HG02571 (cell line): Measurements from ENCODE around the gene PET100.
A peak's percentile ranks its signal among the peaks of the same experiment; 100 is the strongest.

Experiments used
- ATAC-seq: cut with Tn5 transposase; IDR thresholded peaks from one replicate; pipeline ENCODE4 v1.9.1; 2021; ENCODE audit warnings: mild to moderate bottlenecking, moderate library complexity; ENCODE audit not compliant: unreplicated experiment

The PET100 gene

DNA sequence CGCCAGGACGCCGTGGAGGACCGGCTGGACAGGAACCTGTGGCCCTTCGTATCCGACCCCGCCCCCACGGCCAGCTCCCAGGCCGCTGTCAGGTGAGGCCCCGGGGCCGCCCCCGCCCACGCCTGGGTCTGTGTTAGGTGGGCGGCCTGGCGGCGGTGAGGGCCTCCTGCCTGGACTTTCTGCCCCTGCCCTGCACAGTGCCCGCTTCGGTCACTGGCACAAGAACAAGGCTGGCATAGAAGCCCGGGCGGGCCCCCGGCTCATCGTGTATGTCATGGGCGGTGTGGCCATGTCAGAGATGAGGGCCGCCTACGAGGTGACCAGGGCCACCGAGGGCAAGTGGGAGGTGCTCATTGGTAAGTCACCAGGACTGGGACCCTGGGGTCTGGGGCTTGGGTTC is 17.6 kb downstream of the PET100 start:
- no peak for ATAC-seq

DNA sequence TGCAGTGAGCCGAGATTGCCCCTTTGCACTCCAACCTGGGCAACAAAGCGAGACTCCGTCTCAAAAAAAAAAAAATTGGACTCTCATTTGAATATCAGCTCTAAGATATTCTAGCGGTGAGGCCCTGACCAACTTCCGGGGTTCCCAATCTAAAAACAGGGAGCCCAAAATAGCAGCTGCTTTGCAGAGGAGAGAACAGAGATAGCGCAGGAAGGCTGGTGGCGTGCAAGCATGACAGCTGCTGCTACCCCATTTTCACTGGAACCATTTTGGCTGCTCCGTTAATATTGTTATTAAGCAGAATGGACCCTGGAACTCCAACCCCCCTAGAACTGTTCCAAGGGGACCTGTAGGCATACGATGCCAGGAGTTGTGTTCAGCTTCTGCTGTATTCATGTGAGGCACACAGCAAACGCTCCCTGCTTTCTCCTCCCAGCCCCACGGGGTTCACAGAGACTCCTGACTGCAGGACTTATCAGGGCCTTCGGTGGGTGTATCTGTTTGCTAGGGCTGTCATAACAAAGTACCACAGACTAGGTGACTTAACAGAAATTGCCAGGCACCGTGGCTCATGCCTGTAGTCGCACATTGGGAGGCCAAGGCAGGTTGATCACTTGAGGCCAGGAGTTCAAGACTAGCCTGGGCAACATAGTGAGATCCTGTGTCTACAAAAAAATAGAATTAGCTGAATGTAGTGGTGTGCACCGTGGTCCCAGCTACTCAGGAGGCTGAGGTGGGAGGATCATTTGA is 18.8 kb downstream of the PET100 start:
- ATAC-seq, result no peak

DNA sequence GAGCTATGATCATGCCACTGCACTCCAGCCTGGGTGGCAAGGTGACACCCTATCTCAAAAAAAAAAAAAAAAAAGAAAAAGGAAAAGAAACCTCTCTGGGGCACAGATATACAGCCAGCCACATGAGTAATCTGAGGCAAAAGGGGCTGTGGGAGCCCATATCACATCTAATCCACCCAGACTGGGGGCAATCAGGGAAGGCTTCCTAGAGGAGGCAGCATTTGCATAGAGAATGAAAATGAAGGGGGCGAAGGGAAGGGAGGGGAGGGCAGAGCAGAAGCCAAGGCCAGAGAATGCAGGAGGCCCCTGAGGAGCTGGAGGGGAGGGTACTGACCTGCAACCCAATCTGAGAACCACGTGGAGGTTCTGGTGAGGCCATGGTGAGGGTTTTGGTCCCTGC is 20.6 kb downstream of the PET100 start:
- ATAC-seq, result no peak

DNA sequence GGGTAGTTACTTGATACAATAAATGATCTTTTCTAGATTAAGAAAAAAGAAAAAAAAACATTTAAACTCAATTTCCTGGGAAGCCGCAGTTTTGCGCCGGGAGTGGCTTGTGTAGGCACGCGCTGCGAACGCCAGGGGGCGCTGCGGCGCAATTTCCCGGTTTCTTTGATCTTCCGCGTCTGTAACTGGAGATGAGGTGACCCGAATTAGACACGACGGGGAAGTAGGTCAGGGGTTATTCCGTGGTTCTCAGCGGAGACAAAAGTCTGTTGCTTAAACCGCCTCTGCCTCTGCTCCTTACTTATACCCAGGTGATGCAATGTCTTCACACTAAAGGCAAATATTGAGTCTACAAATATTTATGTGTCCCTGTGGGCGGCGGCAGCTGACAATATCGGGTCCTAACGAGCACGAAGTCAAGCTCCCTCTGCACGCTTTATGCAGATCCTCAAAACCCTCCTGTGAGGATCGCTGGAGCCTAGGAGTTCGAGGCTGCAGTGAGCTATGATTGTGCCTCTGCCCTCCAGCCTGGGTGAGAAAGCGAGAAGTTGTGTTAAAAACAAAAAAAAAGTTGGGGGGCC is 22.6 kb downstream of the PET100 start:
- ATAC-seq, result no peak

DNA sequence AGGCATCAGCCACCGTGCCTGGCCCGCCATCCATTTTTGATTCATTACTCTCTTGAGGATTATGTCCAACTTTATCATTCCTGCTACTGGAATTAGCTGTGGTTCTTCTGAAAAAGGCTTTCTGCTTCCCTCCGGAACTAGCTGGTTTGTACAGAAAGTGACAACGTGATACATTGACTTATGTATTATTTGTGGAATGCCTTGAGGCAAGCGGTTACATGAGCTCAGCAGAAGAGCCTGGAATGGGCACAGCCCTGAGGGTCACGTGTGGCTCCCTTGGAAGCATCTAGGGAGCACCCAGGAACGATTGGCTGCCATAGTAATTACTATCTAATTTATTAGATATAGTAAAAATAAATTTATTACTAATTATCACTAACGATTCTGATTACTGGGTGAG is 24.8 kb downstream of the PET100 start:
- ATAC-seq, result no peak

DNA sequence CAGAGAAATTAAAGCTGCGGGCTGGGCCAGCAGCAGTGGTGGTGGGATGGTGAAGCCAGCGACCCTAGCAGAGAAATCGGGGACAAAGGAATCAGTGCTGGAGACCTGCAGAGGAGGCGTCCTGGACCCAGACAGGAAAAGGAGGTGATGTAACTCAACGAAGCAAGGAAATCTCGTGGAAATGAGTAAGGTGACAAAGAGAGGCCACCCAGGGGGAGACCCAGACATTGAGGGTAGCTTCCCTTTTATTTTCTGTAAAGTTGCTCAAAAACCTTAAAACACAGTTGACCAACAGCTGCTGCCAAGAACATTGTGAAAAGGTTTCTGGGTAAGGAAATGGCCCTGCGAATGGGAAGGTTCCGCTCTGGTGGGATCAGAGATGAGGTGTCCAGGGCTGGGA is 26.0 kb downstream of the PET100 start:
- ATAC-seq, result no peak

DNA sequence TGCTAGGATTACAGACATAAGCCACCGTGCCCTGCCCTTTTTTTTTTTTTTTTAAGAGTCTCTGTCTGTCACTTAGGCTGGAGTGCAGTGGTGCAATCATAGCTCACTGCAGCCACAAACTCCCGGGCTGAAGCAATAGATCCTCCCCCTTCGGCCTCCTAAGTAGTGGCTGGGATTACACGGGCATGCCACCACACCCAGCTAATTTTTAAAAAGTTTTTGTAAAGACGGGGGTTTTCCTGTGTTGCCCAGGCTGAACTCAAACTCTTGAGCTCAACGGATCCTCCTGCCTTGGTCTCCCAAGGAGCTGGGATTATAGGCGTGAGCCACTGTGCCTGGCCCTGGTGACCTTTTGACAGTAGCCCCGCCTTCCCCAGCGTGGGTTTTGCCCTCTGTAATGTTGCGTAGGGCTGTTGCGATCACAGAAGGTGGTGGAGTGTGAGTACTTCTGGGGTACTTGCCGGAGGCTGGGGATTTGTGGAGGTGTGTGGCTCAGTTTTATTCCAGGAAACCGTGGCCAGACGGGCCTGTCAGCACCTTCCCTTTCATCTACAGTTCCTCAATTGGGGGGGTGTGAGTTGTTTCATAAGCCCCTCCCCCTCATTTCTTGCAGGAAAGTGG is 27.6 kb downstream of the PET100 start:
- no peak for ATAC-seq

DNA sequence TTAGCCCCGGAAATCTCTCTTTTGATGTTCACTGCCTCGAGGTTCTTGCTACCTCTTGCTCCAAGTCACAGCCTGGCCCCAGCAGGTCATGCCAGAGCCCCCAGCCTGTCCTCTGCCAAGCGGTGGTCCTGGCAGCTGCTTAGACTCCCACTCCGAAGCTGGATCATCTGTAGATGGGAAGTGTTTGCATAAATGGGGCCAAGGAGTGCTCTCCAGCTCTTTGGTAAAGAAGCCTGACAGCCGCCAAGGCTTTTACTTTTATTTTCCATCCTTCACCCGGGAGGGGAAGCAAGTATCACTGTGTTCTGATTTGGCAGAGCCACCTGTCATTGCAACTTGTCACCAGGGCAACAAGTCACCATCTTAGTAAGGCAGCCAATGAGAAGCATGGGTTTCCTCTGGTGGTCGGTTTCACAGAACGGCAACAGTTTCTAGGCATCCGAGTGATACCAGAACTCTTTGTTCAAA is 28.7 kb downstream of the PET100 start:
- peak; percentile 68 for ATAC-seq

DNA sequence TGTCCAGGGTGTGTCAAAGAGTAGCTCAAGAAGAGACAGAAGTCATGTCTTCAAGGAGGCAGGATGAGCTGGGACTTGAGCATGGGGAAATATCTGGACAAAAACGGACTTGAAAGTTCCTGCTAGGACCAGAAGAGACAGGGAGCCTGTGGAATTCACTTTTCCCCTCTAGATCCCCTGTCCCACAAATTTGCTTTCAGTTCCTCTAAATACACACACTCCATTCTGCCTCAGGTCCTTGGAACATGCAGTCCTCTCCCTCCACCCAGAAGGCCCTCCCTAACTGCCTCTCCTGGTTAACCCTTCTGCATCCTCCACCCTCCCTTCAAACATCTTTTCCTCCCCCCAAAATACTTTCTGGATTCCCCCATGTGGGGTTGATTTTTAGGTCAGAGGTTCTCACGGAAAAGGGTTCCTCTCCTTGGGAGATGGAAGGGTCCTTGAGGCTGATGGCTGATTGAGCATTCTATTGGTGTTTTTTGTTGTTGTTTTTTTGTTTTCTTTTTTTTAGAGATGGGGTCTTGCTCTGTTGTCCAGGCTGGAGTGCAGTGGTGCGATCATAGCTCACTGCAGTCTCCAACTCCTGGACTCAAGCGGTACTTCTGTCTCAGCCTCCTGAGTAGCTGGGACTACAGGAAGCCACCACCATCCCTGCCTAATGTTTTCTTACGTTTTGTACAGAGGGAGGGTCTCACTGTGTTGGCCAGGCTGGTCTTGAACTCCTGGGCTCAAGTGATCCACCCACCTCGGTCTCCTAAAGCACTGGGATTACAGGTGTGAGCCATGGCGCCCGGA is 32.3 kb downstream of the PET100 start:
- ATAC-seq, result no peak

DNA sequence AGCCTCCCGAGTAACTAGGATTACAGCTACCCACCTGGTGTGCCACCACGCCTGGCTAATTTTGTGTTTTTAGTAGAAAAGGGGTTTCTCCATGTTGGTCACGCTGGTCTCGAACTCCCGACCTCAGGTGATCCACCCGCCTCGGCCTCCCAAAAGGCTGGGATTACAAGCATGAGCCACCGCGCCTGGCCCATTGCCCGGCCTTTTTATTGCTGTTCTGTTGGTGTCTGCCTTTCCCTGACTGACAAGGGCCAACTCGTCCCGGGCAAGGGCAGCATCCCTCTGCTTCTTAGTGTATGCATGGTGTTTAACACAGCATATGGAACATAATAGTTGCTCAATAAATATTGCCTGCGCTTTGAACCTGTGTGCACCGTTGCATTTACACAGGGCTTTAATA is 33.1 kb downstream of the PET100 start:
- no peak for ATAC-seq

DNA sequence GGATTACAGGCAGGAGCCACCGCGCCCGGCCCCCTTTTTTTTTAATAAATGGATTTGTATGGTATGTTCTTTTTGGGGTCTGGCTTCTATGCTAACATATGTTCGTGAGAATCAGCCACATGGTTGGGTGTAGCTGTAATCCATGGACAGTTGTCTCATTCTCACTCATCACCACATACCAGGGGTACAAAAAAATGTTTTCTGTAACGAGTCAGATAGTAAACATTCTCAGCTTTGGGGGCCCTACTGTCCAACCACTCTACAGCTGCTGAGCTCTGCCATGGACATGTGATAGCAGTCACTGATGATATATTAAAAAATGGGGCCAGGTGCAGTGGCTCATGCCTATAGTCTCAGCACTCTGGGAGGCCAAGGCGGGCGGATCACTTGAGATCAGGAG is 34.1 kb downstream of the PET100 start:
- no peak for ATAC-seq

DNA sequence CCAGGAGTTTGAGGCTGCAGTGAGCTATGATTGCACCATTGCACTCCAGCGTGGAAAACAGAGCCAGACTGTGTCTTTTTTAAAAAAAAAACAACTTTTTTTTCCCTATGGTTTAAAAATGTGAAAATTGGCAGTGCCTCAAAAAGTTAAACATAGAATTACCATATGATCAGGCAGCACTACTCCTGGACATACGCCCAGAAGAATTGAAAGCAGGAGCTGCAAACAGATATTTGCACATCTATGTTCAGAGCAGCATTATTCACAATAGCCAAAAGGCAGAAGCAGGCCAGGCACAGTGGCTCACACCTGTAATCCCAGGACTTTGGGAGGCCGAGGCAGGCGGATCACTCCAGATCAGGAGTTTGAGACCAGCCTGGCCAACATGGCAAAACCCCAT is 35.5 kb downstream of the PET100 start:
- ATAC-seq, result no peak

DNA sequence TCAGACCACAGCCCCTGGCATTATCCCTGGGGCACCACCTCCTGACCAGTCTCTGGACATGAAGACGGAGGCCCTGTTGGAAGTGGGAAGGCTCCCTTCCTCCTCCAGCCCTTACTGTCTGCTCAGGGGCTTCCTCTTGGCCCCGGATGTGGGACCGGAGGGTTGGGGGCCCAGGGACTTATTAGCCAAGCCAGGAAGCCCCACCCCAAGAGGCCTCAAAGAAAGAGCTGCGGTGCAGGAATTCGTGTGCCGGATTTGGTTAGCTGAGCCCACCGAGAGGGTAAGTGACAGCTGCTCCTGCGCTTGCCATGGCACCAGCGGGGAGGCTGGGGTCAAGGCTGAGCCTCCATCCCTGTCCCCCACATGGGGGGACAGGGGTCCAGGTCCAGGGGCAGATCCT is 39.2 kb downstream of the PET100 start, which contains the start of gene RETN:
TSS of gene RETN (plus strand) at position 208 of the 400 bp plus-strand sequence. CDS start 278 bp downstream, outside the sequence.
- no peak for ATAC-seq

DNA sequence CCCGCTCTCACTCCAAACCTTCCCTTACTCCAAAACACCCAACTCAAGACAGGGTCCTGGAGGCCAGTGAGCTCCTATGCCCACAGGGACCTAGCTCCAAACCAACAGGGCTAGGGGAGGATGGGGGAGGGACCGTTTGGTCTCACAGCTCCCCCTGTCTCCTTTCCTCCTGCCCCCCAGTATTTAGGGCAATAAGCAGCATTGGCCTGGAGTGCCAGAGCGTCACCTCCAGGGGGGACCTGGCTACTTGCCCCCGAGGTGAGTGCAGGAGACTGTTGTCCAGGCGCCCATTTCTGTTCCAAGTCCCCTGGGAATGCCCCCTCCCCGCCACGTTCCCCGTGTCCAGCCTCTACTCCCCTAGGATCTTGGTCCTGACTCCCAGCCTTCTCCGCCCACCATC is 40.0 kb downstream of the PET100 start:
- no peak for ATAC-seq

DNA sequence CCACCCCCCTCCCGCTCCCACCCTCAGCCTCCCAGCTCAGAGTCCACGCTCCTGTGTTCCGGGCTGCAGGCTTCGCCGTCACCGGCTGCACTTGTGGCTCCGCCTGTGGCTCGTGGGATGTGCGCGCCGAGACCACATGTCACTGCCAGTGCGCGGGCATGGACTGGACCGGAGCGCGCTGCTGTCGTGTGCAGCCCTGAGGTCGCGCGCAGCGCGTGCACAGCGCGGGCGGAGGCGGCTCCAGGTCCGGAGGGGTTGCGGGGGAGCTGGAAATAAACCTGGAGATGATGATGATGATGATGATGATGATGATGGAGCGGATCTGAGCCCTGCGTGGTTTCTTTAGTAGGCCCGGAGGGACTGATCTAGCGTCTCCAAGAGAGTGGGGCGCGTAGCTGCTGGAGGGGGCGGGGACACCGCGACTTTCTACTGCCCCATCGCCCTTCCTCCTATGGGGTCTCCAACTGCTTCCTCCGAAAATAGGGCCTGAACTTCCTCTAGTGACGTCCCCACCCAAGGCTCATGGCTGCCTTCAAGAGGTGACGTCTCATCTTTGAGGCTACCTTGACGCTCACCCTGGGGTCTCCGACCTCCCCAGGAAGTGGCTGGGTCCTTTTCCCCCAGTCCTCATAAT is 40.7 kb downstream of the PET100 start:
- ATAC-seq, result no peak

DNA sequence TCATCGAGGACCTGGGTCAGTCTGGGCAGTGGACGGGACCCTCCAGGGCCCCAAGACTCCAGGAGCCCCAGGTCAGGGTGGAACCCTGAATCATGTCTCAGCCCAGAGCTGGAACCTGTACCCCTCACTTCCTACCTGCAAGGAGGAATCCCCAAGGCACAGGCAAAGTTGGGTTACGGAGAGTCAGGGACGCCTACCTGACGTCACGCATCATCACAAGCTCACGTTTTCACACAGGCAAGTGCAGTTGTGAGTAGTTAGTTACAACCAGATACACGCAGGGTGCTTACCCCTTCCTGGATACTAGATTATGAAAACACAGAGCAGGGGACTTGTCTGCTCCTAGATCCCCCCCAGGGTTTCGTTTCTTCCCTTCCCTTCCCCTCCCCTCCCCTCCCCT is 41.2 kb downstream of the PET100 start:
- ATAC-seq, result no peak

DNA sequence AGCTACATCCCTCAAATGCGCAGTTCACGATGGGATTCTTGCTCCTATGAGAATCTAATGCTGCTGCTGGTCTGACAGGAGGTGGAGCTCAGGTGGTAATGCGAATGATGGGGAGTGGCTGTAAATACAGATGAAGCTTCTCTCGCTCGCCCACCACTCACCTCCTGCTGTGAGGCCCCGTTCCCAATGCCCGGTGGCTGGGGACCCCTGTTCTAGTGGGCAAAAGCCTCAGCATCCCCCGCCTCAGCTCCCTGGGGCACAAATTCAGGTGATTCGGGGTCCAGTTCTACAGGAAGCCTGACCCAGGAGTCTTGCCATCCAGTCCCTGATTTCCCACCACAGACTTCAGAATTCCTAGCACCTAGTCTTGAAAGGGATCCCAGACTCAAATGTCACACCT is 42.9 kb downstream of the PET100 start:
- ATAC-seq, result no peak

DNA sequence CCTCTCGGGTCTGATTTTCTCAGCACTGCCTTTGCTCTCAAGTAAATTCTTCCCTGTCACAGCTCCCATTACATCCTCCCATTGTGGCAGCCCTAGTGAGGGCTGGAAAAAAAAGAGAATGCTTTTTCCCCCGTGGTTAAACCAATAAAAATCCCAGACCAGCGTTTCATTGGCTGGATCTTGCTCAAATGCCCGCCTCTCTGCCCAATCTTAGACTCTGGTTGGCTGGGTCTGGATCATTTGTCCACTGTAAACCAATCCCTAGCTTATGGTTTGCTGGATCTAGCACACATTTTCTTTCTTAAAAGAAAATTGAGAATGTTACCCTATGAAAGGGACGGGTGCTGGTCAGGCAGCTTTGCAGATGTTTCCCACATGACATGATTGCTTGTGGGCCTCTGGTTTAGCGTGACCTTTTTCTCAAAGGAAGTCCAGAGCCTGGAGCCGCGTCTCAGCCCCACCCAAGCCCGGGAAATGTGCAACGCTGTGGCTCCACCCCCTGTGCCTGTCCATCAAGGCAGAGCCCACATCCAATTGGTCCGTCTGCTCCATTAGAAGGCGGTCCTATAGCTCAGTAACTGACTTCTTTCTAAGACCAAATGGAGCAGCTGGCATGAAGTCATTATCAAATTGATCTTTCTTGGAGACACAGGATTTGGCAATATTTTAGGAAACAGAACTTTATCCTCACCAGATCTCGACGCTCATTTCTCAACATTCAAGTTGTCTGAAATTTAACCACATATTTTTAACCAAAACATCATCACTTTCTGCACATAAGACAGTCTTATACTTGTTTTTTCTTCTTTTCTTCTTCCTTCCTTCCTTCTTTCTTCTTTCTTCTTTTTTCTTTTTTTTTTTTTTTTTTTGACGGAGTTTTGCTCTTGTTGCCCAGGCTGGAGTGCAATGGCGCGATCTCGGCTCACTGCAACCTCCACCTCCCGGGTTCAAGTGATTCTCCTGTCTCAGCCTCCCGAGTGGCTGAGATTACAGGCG is 44.7 kb downstream of the PET100 start:
- no peak for ATAC-seq

DNA sequence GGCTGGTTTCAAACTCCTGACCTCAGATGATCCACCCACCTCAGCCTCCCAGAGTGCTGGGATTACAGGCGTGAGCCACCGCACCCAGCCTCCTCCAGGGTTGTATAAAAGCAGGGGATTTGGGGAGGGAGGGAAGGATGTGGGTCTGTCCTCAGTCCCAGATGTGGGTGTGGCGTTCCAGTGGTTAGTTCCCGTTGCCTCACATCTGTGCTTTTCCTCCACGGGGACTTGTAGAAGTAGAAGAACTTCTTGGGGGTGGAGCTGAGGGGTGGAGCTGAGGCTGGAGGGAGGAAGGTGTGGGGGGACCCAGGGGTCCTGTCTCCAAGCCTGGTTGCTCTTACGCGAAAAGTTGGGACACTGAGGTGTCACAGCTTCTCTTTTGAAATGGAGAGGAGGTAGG is 46.8 kb downstream of the PET100 start:
- no peak for ATAC-seq

DNA sequence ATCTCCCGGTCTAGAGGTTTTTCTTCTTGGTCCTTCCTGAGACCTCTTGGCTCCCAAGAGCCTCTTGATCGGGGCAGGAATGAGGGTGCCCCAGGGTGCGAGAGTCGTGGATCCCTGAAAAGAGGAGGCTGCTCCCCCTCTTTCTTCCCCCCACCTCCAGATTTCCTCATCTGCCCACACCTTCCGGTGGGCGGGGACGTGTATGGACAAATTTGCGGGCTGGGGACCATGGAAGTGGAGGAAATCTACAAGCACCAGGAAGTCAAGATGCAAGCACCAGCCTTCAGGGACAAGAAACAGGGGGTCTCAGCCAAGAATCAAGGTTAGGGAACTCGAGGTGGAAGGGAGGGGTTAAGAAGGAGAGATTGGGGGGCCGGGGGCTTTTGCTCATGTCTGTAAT is 47.3 kb downstream of the PET100 start, which contains the start of gene MCEMP1:
TSS of gene MCEMP1 (plus strand) at position 237 of the 400 bp plus-strand sequence. CDS start at position 268, 31 bp downstream.
- ATAC-seq, result no peak
